ENCODE results near the gene EXD2. TPM values are rescaled to one million over a fixed set of nuclear protein-coding genes. Genes with fewer than 3 reads are reported as not detected.
"Not testable (repeated sequence)": the region's sequence is repeated elsewhere in the genome, so short reads cannot be mapped to it uniquely, and the experiment has no call there.

EXD2 gene
- total and polyA plus RNA-seq, 7 donors, result 1.8 to 18.0 (median 14.7) TPM

DNA sequence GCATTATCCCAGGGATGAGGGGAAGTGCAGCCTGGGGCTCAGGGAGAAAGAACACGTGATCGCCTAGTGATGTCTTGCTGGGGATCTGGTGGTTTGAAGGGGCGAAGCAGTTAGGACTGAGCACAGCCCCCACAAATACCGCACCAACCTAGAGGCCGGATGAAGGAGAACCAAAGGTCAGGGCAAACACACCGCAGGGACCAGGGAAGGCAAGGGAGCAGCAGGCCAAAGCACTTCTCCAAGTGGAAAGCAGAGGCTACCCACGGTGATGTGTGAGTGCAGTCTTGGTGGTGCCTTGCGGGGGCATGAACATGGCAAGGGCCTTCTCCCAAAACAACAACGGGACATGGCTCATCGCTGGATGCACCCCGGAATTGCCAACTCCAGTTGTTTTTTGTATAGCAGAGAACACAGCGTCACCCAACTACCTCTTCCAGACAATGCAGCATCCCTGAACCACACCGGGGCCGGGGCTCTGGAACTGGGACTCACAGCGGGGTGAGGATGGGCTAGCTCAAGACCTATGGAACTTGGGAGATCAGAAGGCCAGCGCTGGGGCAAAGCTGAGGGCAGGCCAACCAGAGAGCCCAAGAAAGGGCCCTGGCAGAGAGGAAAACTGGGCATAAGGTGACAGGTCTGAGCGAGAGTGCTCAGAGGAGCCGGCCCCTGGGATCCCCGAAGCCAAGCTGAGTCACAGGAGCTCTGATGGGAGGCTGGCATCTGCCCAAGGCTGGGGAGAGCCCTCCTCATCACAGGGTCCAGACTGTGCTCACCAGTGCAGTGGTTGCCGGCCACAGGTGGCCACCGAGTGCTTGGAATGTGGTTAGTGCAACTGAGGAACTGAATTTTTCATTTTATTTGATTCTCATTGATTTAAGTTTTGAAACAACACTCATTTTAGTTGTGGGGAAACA, 79.8 kb downstream of the EXD2 start:
- Histone ChIP-seq H3K9me3 (no peaks in the 10 kb centered on the region), H3K4me1 (peaks cover 0 to 11% (median 4%) of the 10 kb centered on the region in 4 donors), H3K27ac (no peak overlapping the region), H3K27me3 (no peaks in the 10 kb centered on the region), H3K36me3 (no peaks in the 10 kb centered on the region), H3K4me3 (no peak overlapping the region)
- no peak for DNase-seq
- WGBS, 2 donors, result 88 to 89% methylated on average over 21 of the region's 21 CpGs
- TF ChIP-seq EP300 (IDR thresholded peaks at IDR 0.05) (no peak), POLR2AphosphoS5 (IDR thresholded peaks at IDR 0.05) (no peak), POLR2A (IDR thresholded peaks at IDR 0.05) (no peak)
- TF ChIP-seq, protein P1, sequence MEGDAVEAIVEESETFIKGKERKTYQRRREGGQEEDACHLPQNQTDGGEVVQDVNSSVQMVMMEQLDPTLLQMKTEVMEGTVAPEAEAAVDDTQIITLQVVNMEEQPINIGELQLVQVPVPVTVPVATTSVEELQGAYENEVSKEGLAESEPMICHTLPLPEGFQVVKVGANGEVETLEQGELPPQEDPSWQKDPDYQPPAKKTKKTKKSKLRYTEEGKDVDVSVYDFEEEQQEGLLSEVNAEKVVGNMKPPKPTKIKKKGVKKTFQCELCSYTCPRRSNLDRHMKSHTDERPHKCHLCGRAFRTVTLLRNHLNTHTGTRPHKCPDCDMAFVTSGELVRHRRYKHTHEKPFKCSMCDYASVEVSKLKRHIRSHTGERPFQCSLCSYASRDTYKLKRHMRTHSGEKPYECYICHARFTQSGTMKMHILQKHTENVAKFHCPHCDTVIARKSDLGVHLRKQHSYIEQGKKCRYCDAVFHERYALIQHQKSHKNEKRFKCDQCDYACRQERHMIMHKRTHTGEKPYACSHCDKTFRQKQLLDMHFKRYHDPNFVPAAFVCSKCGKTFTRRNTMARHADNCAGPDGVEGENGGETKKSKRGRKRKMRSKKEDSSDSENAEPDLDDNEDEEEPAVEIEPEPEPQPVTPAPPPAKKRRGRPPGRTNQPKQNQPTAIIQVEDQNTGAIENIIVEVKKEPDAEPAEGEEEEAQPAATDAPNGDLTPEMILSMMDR (IDR thresholded peaks at IDR 0.05), result no peak
- intact Hi-C loops (cut with DNase I), result no loop called here

DNA sequence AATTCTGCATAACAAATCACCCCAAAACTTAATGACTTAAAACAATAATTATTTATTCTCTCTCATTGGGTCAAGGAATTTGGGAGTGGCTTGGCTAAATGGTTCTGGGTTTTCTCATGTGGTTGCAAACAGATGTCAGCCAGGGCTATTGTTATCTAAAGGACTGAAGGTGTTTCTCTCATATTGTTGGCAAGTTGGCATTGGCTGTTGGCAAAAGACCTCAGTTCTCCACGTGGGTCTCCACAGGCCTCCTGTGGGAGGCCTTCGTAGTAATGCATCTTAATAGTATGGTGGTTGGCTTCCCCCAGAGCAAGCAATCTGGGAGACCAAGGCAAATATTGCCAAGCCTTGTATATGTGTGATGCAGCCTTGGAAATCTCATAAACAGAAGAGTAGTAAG, 83.0 kb downstream of the EXD2 start:
- Histone ChIP-seq H3K36me3 (no peaks in the 10 kb centered on the region), H3K4me3 (no peak overlapping the region), H3K27me3 (no peaks in the 10 kb centered on the region), H3K27ac (no peak overlapping the region), H3K4me1 (peaks cover 0 to 11% (median 4%) of the 10 kb centered on the region in 4 donors), H3K9me3 (no peaks in the 10 kb centered on the region)
- TF ChIP-seq POLR2A (IDR thresholded peaks at IDR 0.05) (no peak), POLR2AphosphoS5 (IDR thresholded peaks at IDR 0.05) (no peak), EP300 (IDR thresholded peaks at IDR 0.05) (no peak)
- TF ChIP-seq, protein P1 (IDR thresholded peaks at IDR 0.05), result no peak
- intact Hi-C loops (cut with DNase I), result no loop called here
- WGBS, 2 donors, result 54 to 73% methylated on average over 2 of the region's 2 CpGs
- no peak for DNase-seq

DNA sequence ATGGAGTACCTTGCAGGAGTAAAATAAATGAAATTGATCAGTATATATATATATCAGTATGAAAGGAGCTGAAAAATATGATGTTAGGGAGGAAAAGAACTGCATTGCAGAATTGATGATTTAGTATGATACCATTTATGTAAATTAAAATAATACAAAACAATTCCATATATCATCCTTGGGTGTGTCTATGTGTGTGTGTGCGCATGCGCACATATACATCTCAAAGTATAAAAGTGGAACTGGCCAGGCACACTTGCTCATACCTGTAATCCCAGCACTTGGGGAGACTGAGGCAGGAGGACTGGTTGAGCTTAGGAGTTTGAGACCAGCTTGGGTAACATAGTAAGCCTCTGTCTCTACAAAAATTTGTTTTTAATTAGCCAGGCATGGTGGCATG, 84.0 kb downstream of the EXD2 start:
- no peak overlapping the region for H3K4me3 ChIP-seq
- no peak for DNase-seq
- TF ChIP-seq, protein P1 (IDR thresholded peaks at IDR 0.05), result no peak
- TF ChIP-seq POLR2AphosphoS5 (IDR thresholded peaks at IDR 0.05) (no peak), POLR2A (IDR thresholded peaks at IDR 0.05) (no peak), EP300 (IDR thresholded peaks at IDR 0.05) (no peak)
- H3K9me3 ChIP-seq, result no peaks in the 10 kb centered on the region
- intact Hi-C loops (cut with DNase I), result no loop called here
- no peaks in the 10 kb centered on the region for H3K27me3 ChIP-seq
- H3K4me1 ChIP-seq, result peaks cover 0 to 11% (median 4%) of the 10 kb centered on the region in 4 donors
- no peaks in the 10 kb centered on the region for H3K36me3 ChIP-seq
- 97 to 98% methylated on average over 2 of the region's 2 CpGs for WGBS, 2 donors
- H3K27ac ChIP-seq, result no peak overlapping the region

DNA sequence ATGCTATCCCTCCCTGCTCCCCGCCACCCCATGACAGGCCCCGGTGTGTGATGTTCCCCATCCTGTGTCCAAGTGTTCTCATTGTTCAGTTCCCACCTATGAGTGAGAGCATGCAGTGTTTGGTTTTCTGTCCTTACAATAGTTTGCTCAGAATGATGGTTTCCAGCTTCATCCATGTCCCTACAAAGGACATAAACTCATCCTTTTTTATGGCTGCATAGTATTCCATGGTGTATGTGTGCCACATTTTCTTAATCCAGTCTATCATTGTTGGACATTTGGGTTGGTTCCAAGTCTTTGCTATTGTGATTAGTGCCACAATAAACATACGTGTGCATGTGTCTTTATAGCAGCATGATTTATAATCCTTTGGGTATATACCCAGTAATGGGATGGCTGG, 86.1 kb downstream of the EXD2 start:
- H3K27ac ChIP-seq; H3K9me3 ChIP-seq; H3K4me3 ChIP-seq; H3K27me3 ChIP-seq; DNase-seq; H3K36me3 ChIP-seq; intact Hi-C loops (cut with DNase I): not testable (repeated sequence)
- WGBS, 2 donors, result 75 to 90% methylated on average over 3 of the region's 3 CpGs
- H3K4me1 ChIP-seq, result peaks cover 0 to 11% (median 4%) of the 10 kb centered on the region in 4 donors

DNA sequence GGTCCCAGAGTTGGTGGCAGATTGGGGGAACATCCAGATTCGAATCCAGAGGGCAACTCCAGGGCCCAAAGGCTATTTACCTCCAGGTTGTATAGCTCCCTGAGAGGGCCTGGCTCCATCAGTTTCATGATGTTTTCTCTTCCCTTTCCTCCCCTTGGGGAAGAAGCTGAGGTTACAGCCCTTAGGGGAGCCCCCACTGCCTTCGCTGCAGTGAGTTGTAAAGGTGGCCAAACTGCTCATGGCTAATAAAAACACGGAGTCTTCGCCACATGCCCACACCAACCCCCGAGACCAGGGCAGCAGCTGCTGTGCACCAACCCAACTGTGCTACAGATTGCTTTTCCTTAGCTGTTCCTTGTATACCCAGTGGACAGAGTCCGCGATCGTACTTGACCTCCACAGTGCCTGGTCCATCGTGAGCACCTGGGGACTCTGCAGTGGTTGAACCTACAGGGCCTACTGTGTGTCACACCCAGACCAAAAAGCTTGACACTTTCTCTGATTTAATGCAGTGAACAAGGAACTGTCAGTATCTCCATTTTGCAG, 89.5 kb downstream of the EXD2 start:
- H3K4me1 ChIP-seq, result no peaks in the 10 kb centered on the region
- intact Hi-C loops (cut with DNase I), result no loop called here
- no peak overlapping the region for H3K27ac ChIP-seq
- TF ChIP-seq, protein P1 (IDR thresholded peaks at IDR 0.05), result no peak
- no peak for TF ChIP-seq EP300 (IDR thresholded peaks at IDR 0.05)
- no peak for TF ChIP-seq POLR2AphosphoS5 (IDR thresholded peaks at IDR 0.05)
- TF ChIP-seq POLR2A (IDR thresholded peaks at IDR 0.05), result no peak
- no peak for DNase-seq
- no peak overlapping the region for H3K4me3 ChIP-seq
- WGBS, 2 donors, result 87 to 92% methylated on average over 9 of the region's 9 CpGs
- no peaks in the 10 kb centered on the region for H3K36me3 ChIP-seq
- no peaks in the 10 kb centered on the region for H3K27me3 ChIP-seq
- H3K9me3 ChIP-seq, result no peaks in the 10 kb centered on the region
